ENCODE measurements around the gene FHOD3. TPM values are rescaled to one million over a fixed set of nuclear protein-coding genes. Genes with fewer than 3 reads are reported as not detected.

FHOD3 gene
- total and polyA plus RNA-seq, 2 of the 8 experiments (the other 6 are each of a cell fraction or from before 2014, with no cell fraction given) = 9.7 to 10.5 TPM

DNA sequence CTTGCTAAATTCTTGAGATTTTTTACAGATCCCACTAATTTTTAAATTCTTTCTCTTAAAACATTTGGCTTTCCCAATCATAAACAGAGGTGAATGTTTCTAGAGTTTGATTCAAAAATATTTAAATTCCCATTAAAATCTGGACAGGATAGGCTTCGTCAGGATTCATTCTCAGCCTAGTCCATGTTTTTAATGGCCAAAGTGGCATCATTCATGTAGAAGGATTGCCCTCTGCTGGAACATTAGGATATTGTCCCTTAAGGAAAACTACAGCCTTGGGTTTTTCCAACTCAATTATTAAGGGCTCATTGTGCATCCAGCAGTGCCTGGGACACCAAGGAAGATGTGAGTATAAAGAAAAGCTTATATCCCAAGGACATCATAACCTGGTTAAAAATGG lies 459.6 kb downstream of the FHOD3 start (continued):
- TF ChIP-seq RBBP5 (IDR thresholded peaks at IDR 0.05; ENCODE audit: borderline replicate concordance, low read depth, low read length) (no peak), POLR2A (IDR thresholded peaks at IDR 0.05; ENCODE audit: control extremely low read depth in 1 of 2, low read depth in 2 of 2, low read length in 2 of 2) (no peak), ASH2L (IDR thresholded peaks at IDR 0.05; ENCODE audit: low read length) (no peak), TEAD4 (IDR thresholded peaks at IDR 0.05; ENCODE audit: low read depth, low read length) (no peak)
